Parathyroid adenoma (tissue), 2 donors: ENCODE measurements around the gene GLCE.
A peak's percentile ranks its signal among the peaks of the same experiment; 100 is the strongest.

Experiments
- H2AFZ ChIP-seq: fragments of 300-600 bp; sonication (generic); one replicate; pipeline ENCODE4 v1.7.0; 2017; ENCODE audit warnings: antibody characterized with exemption, mild to moderate bottlenecking
- H3K27ac ChIP-seq: fragments of 300-600 bp; sonication (generic); one replicate; pipeline ENCODE4 v1.7.0; 2017
- H3K27me3 ChIP-seq: fragments of 300-600 bp; sonication (generic); one replicate; pipeline ENCODE4 v1.7.0; 2017; ENCODE audit warnings: low read length; ENCODE audit not compliant: control insufficient read depth, insufficient read depth
- H3K36me3 ChIP-seq: fragments of 300-600 bp; sonication (generic); one replicate; pipeline ENCODE4 v1.7.0; 2017; ENCODE audit warnings: low read length; ENCODE audit not compliant: control insufficient read depth, insufficient read depth
- H3K4me1 ChIP-seq: fragments of 300-600 bp; sonication (generic); one replicate; pipeline ENCODE4 v1.7.0; 2017; ENCODE audit warnings: control low read depth
- H3K4me2 ChIP-seq: fragments of 300-600 bp; sonication (generic); one replicate; pipeline ENCODE4 v1.7.0; 2017; ENCODE audit warnings: low read length
- H3K4me3 ChIP-seq: fragments of 300-600 bp; sonication (generic); one replicate; pipeline ENCODE4 v1.7.0; 2017; ENCODE audit warnings: low read depth, low read length
- H3K79me2 ChIP-seq: fragments of 300-600 bp; sonication (generic); one replicate; pipeline ENCODE4 v1.7.0; 2017; ENCODE audit warnings: control low read depth
- H3K9ac ChIP-seq: fragments of 300-600 bp; sonication (generic); one replicate; pipeline ENCODE4 v1.7.0; 2017; ENCODE audit warnings: mild to moderate bottlenecking
- H3K9me3 ChIP-seq: fragments of 300-600 bp; sonication (generic); one replicate; pipeline ENCODE4 v1.7.0; 2017; ENCODE audit warnings: low read length; ENCODE audit not compliant: control insufficient read depth
- CTCF ChIP-seq: fragments of 300-600 bp; sonication (generic); IDR thresholded peaks from one replicate; pipeline ENCODE4 v1.7.0; 2017; ENCODE audit warnings: antibody characterized with exemption, mild to moderate bottlenecking
- donor health status: primary hyperparathyroidism.

The GLCE gene

DNA sequence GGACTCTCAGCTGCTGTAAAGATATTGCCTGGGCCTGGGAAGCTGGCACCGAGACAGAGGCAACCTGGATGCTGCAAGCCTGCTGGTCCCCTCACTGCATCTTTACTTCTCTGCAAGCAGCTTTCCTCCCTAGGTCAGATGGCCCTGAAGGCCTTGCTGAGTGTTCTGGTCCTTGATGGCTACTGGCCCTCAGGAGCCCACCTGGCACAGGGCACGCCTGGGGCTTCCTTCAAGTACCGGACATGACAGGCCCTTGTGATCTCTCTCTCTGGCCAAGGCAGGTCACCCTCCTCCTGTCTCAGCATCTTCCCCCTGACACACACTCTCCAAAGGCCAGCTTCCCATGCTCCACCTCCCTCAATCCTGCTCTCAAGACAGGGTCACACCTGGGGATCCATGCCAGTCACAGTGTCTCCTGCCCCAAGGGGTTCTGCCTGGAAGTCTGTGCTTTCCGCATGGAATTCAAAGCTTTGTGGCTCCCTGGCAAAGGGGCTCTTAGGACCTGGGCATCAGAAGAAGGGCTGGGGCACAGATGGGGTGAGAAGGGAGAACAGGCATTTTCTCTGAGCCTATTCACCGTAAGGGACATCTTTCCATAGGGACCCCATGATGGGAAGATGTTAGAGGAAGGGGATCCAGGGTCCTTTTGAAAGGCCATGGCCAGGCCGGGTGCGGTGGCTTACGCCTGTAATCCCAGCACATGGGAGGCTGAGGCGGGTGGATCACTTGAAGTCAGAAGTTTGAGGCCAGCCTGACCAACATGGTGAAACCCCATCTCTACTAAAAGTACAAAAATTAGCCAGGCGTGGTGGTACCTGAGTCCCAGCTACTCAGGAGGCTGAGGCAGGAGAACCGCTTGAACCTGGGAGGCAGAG lies 133.5 kb downstream of the GLCE start:
- Histone ChIP-seq H3K9ac (no peak overlapping the region), H3K27ac (no peak overlapping the region), H2AFZ (no peak overlapping the region), H3K79me2 (no peaks in the 10 kb centered on the region), H3K36me3 (no peaks in the 10 kb centered on the region), H3K27me3 (no peaks in the 10 kb centered on the region), H3K4me2 (no peak overlapping the region), H3K4me1 (peaks cover 13% of the 10 kb centered on the region), H3K9me3 (no peaks in the 10 kb centered on the region), H3K4me3 (no peak overlapping the region)
- TF ChIP-seq CTCF: no peak

DNA sequence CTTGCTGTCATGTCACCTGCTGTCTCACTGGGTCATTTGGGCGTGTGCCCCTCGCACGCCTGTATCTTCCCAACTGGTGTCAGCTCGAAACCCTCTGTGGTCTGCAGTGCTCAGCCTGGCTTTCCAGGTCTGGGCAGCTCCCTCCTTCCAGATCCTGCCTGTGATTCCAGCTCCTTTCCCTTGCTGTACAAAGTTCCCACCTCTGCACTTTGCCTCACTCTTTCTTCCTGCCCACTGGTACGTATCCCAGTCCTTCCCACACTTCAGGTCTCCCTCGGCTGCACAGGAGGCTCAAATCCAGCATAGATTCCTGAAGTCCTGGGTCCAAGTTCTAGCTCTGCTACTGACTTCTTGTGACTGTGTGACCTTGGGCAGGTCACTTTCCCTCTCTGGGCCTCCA lies 136.2 kb downstream of the GLCE start:
- Histone ChIP-seq H3K36me3 (no peaks in the 10 kb centered on the region), H3K4me3 (no peak overlapping the region), H3K9me3 (no peaks in the 10 kb centered on the region), H2AFZ (no peak overlapping the region), H3K27me3 (no peaks in the 10 kb centered on the region), H3K79me2 (peaks cover 4% of the 10 kb centered on the region), H3K9ac (no peak overlapping the region), H3K4me1 (peaks cover 4% of the 10 kb centered on the region), H3K27ac (no peak overlapping the region), H3K4me2 (no peak overlapping the region)
- no peak for TF ChIP-seq CTCF

- Histone ChIP-seq H3K4me1 (peaks cover 4% of the 10 kb centered on the region), H3K4me3 (peak overlapping the region; percentile 47), H3K27ac (peak overlapping the region; percentile 55), H2AFZ (no peak overlapping the region), H3K27me3 (no peaks in the 10 kb centered on the region), H3K36me3 (no peaks in the 10 kb centered on the region), H3K9me3 (no peaks in the 10 kb centered on the region), H3K4me2 (peak overlapping the region; percentile 66), H3K9ac (no peak overlapping the region), H3K79me2 (peaks cover 10% of the 10 kb centered on the region)
- no peak for TF ChIP-seq CTCF
Measured at GRCh38 chr15:69297642-69298353, 137.4 kb downstream of the GLCE start.

GRCh38 chr15:69298354-69298696 lies 137.9 kb downstream of the GLCE start:
- peaks cover 4% of the 10 kb centered on the region for H3K4me1 ChIP-seq
- peak overlapping the region; percentile 81 for H2AFZ ChIP-seq
- peak overlapping the region; percentile 66 for H3K4me2 ChIP-seq
- H3K27ac ChIP-seq: peak overlapping the region; percentile 55
- H3K9ac ChIP-seq: no peak overlapping the region
- no peak for TF ChIP-seq CTCF
- no peaks in the 10 kb centered on the region for H3K9me3 ChIP-seq
- H3K36me3 ChIP-seq: no peaks in the 10 kb centered on the region
- peak overlapping the region; percentile 47 for H3K4me3 ChIP-seq
- peaks cover 12% of the 10 kb centered on the region for H3K79me2 ChIP-seq
- no peaks in the 10 kb centered on the region for H3K27me3 ChIP-seq
